Thyroid gland (tissue), 4 donors: ENCODE results near the gene LEP.

Source experiments
- CTCF ChIP-seq, 6 experiments: fragments of 200-600 bp in 3 of 6; fragments of 450-650 bp in 3 of 6; sonication (generic) in 3 of 6; IDR thresholded peaks; one replicate each; pipeline ENCODE4 v1.5.1; 2016 to 2019; ENCODE audit warnings: antibody characterized with exemption in 6 of 6, mild to moderate bottlenecking in 2 of 6, inconsistent platforms in 1 of 6, moderate library complexity in 1 of 6
- POLR2A ChIP-seq, 2 donors: fragments of 450-650 bp; IDR thresholded peaks; one replicate each; pipeline ENCODE4 v1.6.1; 2017; ENCODE audit warnings: antibody characterized with exemption in 2 of 2, mild to moderate bottlenecking in 2 of 2, moderate library complexity in 1 of 2

GRCh38 chr7:128279124-128279713, 38.1 kb downstream of the LEP start:
- TF ChIP-seq CTCF (IDR thresholded peaks at IDR 0.05) = no peak
- no peak for TF ChIP-seq POLR2A (IDR thresholded peaks at IDR 0.05)
